ENCODE measurements around the gene TMEM54. TPM values are rescaled to one million over a fixed set of nuclear protein-coding genes. Genes with fewer than 3 reads are reported as not detected.
A peak's percentile ranks its signal among the peaks of the same experiment; 100 is the strongest.

The TMEM54 gene
- polyA plus RNA-seq, 3 donors, result 6.1 to 7.9 (median 7.7) TPM

- no peak for DNase-seq (ENCODE audit: extremely low read depth in 1 of 11, low read depth in 9 of 11, low spot score in 4 of 11)
Measured at GRCh38 chr1:32871364-32872191, 29.6 kb downstream of the TMEM54 start.

GRCh38 chr1:32870615-32871363 lies 30.4 kb downstream of the TMEM54 start, which contains the start of gene FNDC5:
Gene FNDC5, minus strand, starts transcription at chr1:32870912.
- peak in 3 of 11 donors; percentile 37 to 45 (median 44) for DNase-seq (ENCODE audit: extremely low read depth in 1 of 11, low read depth in 9 of 11, low spot score in 4 of 11)

GRCh38 chr1:32869923-32870614 lies 31.1 kb downstream of the TMEM54 start:
- DNase-seq (ENCODE audit: extremely low read depth in 1 of 11, low read depth in 9 of 11, low spot score in 4 of 11), result no peak

- DNase-seq (ENCODE audit: extremely low read depth in 1 of 11, low read depth in 9 of 11, low spot score in 4 of 11), result no peak
Measured at GRCh38 chr1:32868806-32869455, 32.3 kb downstream of the TMEM54 start.

- DNase-seq (ENCODE audit: extremely low read depth in 1 of 11, low read depth in 9 of 11, low spot score in 4 of 11), result no peak
Measured at GRCh38 chr1:32868085-32868484, 33.1 kb downstream of the TMEM54 start.

GRCh38 chr1:32867671-32868070 lies 33.5 kb downstream of the TMEM54 start:
- DNase-seq (ENCODE audit: extremely low read depth in 1 of 11, low read depth in 9 of 11, low spot score in 4 of 11), result no peak

GRCh38 chr1:32867151-32867550 lies 34.0 kb downstream of the TMEM54 start:
- no peak for DNase-seq (ENCODE audit: extremely low read depth in 1 of 11, low read depth in 9 of 11, low spot score in 4 of 11)

- DNase-seq (ENCODE audit: extremely low read depth in 1 of 11, low read depth in 9 of 11, low spot score in 4 of 11), result no peak
Measured at GRCh38 chr1:32865639-32866405, 35.4 kb downstream of the TMEM54 start.

GRCh38 chr1:32864375-32865019 lies 36.7 kb downstream of the TMEM54 start:
- DNase-seq (ENCODE audit: extremely low read depth in 1 of 11, low read depth in 9 of 11, low spot score in 4 of 11), result no peak

GRCh38 chr1:32863881-32864245 lies 37.3 kb downstream of the TMEM54 start:
- no peak for DNase-seq (ENCODE audit: extremely low read depth in 1 of 11, low read depth in 9 of 11, low spot score in 4 of 11)

- DNase-seq (ENCODE audit: extremely low read depth in 1 of 11, low read depth in 9 of 11, low spot score in 4 of 11), result no peak
Measured at GRCh38 chr1:32863218-32863880, 37.8 kb downstream of the TMEM54 start.

GRCh38 chr1:32861904-32862695 lies 39.1 kb downstream of the TMEM54 start:
- no peak for DNase-seq (ENCODE audit: extremely low read depth in 1 of 11, low read depth in 9 of 11, low spot score in 4 of 11)

- DNase-seq (ENCODE audit: extremely low read depth in 1 of 11, low read depth in 9 of 11, low spot score in 4 of 11), result no peak
Measured at GRCh38 chr1:32860566-32860965, 40.6 kb downstream of the TMEM54 start.

- DNase-seq (ENCODE audit: extremely low read depth in 1 of 11, low read depth in 9 of 11, low spot score in 4 of 11), result no peak
Measured at GRCh38 chr1:32859915-32860314, 41.3 kb downstream of the TMEM54 start.

GRCh38 chr1:32858791-32859190 lies 42.4 kb downstream of the TMEM54 start:
- DNase-seq (ENCODE audit: extremely low read depth in 1 of 11, low read depth in 9 of 11, low spot score in 4 of 11), result no peak

GRCh38 chr1:32858136-32858535 lies 43.1 kb downstream of the TMEM54 start:
- no peak for DNase-seq (ENCODE audit: extremely low read depth in 1 of 11, low read depth in 9 of 11, low spot score in 4 of 11)

All from renal cortex interstitium (tissue), 11 donors.